A549 (cell line): ENCODE data around the gene PIK3C3. TPM values are rescaled to one million over a fixed set of nuclear protein-coding genes. Genes with fewer than 3 reads are reported as not detected.
A peak's percentile ranks its signal among the peaks of the same experiment; 100 is the strongest.

Experiments
- ATAC-seq, 2 experiments: fragments of 200-7000 bp in 1 of 2; fragments of >200 bp in 1 of 2; cut with Nextera tagmentation in 1 of 2; cut with Tn5 transposase in 1 of 2; 3 replicates each; pipeline versions ENCODE4 v1.8.0 to v1.9.1; 2018 to 2020; ENCODE audit warnings: mild to moderate bottlenecking in 1 of 2, moderate library complexity in 1 of 2
- CTCF ChIA-PET: fragments of 300-600 bp; sonication (Branson Sonifier 250); formaldehyde crosslinking; extraction: SDS; loops from one replicate; lab custom pipeline; 2021; ENCODE audit warnings: antibody characterized with exemption, inconsistent platforms; lab: Yijun Ruan, JAX
- POLR2A ChIA-PET: fragments of 350-600 bp; formaldehyde crosslinking; extraction: SDS; loops from one replicate; lab custom pipeline; 2021; ENCODE audit warnings: antibody characterized with exemption, inconsistent platforms; lab: Yijun Ruan, JAX
- DNase-seq, 2 experiments: peaks; one replicate each; pipeline versions ENCODE4 v3.0.0 to v3.0.0-alpha.2; 2011 to 2016; ENCODE audit warnings: low read depth in 1 of 2, low spot score in 1 of 2
- FAIRE-seq: peaks from 2 replicates; lab custom pipeline; 2011; peaks lifted over from hg19 to GRCh38; lab: Jason Lieb, UNC
- H3K27ac ChIP-seq, 2 experiments: fragments of >200 bp; sonication (Bioruptor Twin); formaldehyde crosslinking; 3 replicates each; pipeline ENCODE4 v1.5.1; 2016 to 2017
- H3K4me1 ChIP-seq: fragments of >200 bp; sonication (Bioruptor Twin); formaldehyde crosslinking; 3 replicates; pipeline ENCODE4 v1.6.1; 2016
- H3K4me2 ChIP-seq: fragments of >200 bp; sonication (Bioruptor Twin); formaldehyde crosslinking; 3 replicates; pipeline ENCODE4 v1.6.1; 2016
- H3K4me3 ChIP-seq: fragments of >200 bp; sonication (Bioruptor Twin); formaldehyde crosslinking; 3 replicates; pipeline ENCODE4 v1.5.1; 2016
- H3K9me3 ChIP-seq: fragments of >200 bp; sonication (Bioruptor Twin); formaldehyde crosslinking; 3 replicates; pipeline ENCODE4 v1.6.1; 2016
- CBX2 ChIP-seq: fragments of 200-600 bp; sonication (generic); IDR thresholded peaks from 2 replicates; pipeline ENCODE4 v1.6.1; 2016; ENCODE audit warnings: low read depth, mild to moderate bottlenecking, borderline replicate concordance
- E2F6 ChIP-seq: IDR thresholded peaks from 2 replicates; pipeline ENCODE4 v1.6.1; 2012; ENCODE audit warnings: low read depth, borderline replicate concordance
- EHMT2 ChIP-seq: fragments of 200-600 bp; sonication (generic); IDR thresholded peaks from 2 replicates; pipeline ENCODE4 v1.6.1; 2016; ENCODE audit warnings: antibody characterized with exemption, low read depth, mild to moderate bottlenecking, moderate library complexity
- FOSB ChIP-seq: fragments of 250-450 bp; sonication (Bioruptor Pico); IDR thresholded peaks from 2 replicates; pipeline ENCODE4 v1.5.0; 2020; ENCODE audit warnings: mild to moderate bottlenecking, moderate library complexity
- FOXS1 ChIP-seq: fragments of 250-450 bp; sonication (Bioruptor Pico); IDR thresholded peaks from 2 replicates; pipeline ENCODE4 v1.5.0; 2020; ENCODE audit warnings: mild to moderate bottlenecking, moderate library complexity
- HES2 ChIP-seq: fragments of >200 bp; sonication (Bioruptor Twin); formaldehyde crosslinking; IDR thresholded peaks from 2 replicates; pipeline ENCODE4 v1.6.1; 2016
- HOXB13 ChIP-seq: fragments of 250-450 bp; sonication (Bioruptor Pico); IDR thresholded peaks from 2 replicates; pipeline ENCODE4 v1.5.0; 2020; ENCODE audit warnings: low read depth, mild to moderate bottlenecking, moderate library complexity
- JUN ChIP-seq, 2 experiments: fragments of >200 bp; sonication (Bioruptor Twin); formaldehyde crosslinking; IDR thresholded peaks; 2 replicates in 1 of 2; 3 replicates in 1 of 2; pipeline ENCODE4 v1.6.1; 2016 to 2017
- MAFK ChIP-seq: fragments of 450-650 bp; IDR thresholded peaks from 2 replicates; pipeline ENCODE4 v1.6.1; 2014; ENCODE audit not compliant: partially characterized antibody
- MAX ChIP-seq: IDR thresholded peaks from 2 replicates; pipeline ENCODE4 v1.6.1; 2012
- MAZ ChIP-seq: fragments of 150-350 bp; IDR thresholded peaks from 2 replicates; pipeline ENCODE4 v1.6.1; 2014; ENCODE audit warnings: antibody characterized with exemption, low read depth, low read length, borderline replicate concordance
- NFE2L2 ChIP-seq: fragments of 150-350 bp; conservative IDR thresholded peaks from 2 replicates; pipeline ENCODE4 v1.6.1; 2014; ENCODE audit warnings: low read length
- PBX3 ChIP-seq: IDR thresholded peaks from 2 replicates; pipeline ENCODE4 v1.6.1; 2012
- PHF8 ChIP-seq: fragments of 200-600 bp; sonication (generic); IDR thresholded peaks from 2 replicates; pipeline ENCODE4 v1.6.1; 2016; ENCODE audit warnings: low read depth, mild to moderate bottlenecking, antibody characterized with exemption, moderate library complexity, borderline replicate concordance
- POLR2A ChIP-seq: IDR thresholded peaks from 2 replicates; pipeline ENCODE4 v1.6.1; 2012; ENCODE audit warnings: mild to moderate bottlenecking, low read length
- REST ChIP-seq: fragments of 200-600 bp; sonication (generic); IDR thresholded peaks from 2 replicates; pipeline ENCODE4 v1.6.1; 2016; ENCODE audit warnings: antibody characterized with exemption, mild to moderate bottlenecking, moderate library complexity
- RFX5 ChIP-seq: fragments of 450-650 bp; IDR thresholded peaks from 2 replicates; pipeline ENCODE4 v1.7.1; 2014; ENCODE audit warnings: antibody characterized with exemption, mild to moderate bottlenecking, moderate library complexity
- SMC3 ChIP-seq: fragments of >200 bp; sonication (Bioruptor Twin); formaldehyde crosslinking; IDR thresholded peaks from 3 replicates; pipeline ENCODE4 v1.6.1; 2018; ENCODE audit warnings: inconsistent platforms
- SREBF2 ChIP-seq: fragments of 450-650 bp; IDR thresholded peaks from 2 replicates; pipeline ENCODE4 v1.6.1; 2014; ENCODE audit warnings: mild to moderate bottlenecking, moderate library complexity
- WGBS: methylation state at CpG from one replicate; pipeline ENCODE4 v1.1.6; 2017; ENCODE audit errors: missing lambda C conversion rate; 5-methylcytosine and 5-hydroxymethylcytosine counted together
- polyA minus RNA-seq: library from RNA; depleted of rRNA, polyadenylated mRNA; stranded (reverse); fragments of >200 nt; gene quantifications from 2 replicates; pipeline ENCODE4 v1.2.3, GENCODE V29; 2011; rRNA and poly(A)+ RNA removed
- polyA plus RNA-seq, 4 experiments: library from polyadenylated mRNA; depleted of rRNA in 3 of 4; stranded (reverse); fragments of >200 nt; fragmentation: RNase III in 1 of 4; extraction: RNeasy Plus Mini Kit Qiagen cat#74134 plus additional on column Dnase treatment in 1 of 4; gene quantifications; 2 replicates in 3 of 4; 3 replicates in 1 of 4; pipeline ENCODE4 v1.2.3, GENCODE V29; 2011 to 2017

Gene PIK3C3
- polyA plus RNA-seq (2011; rRNA removed) = 30.7 and 36.0 TPM in 2 replicates
- 8.7 and 11.3 TPM in 2 replicates for polyA plus RNA-seq (2012; cell fraction: cytosol; rRNA removed)
- polyA plus RNA-seq (2012; cell fraction: nucleus; rRNA removed) = 4.0 and 6.3 TPM in 2 replicates
- polyA plus RNA-seq (2017; fragmentation: RNase III; extraction: RNeasy Plus Mini Kit Qiagen cat#74134 plus additional on column Dnase treatment) = 18.1 to 18.8 TPM (median 18.6 TPM) in 3 replicates
- polyA minus RNA-seq = 18.6 and 19.8 TPM in 2 replicates

GRCh38 chr18:41954827-41955613 lies at the start of gene PIK3C3:
Gene PIK3C3 (plus strand): TSS chr18:41955234. CDS start chr18:41955292, 58 bp downstream.
- DNase-seq = peak; percentile 55 to 94
- Histone ChIP-seq H3K4me3 (peak within 1 kb of the TSS; percentile 84), H3K4me2 (peak within 1 kb of the TSS; percentile 97), H3K9me3 (no peaks in the 10 kb centered on the region), H3K4me1 (peaks cover 8% of the 10 kb centered on the region; the same call in 1 of the 3 replicates), H3K27ac (peak within 1 kb of the TSS; percentile 68 to 86)
- no peak for FAIRE-seq
- TF ChIP-seq PBX3 = 0 out of 2 replicates have a peak, but pooled peaks have one; percentile 20
- TF ChIP-seq NFE2L2 = no peak
- TF ChIP-seq SREBF2 = no peak
- no peak for TF ChIP-seq CBX2
- TF ChIP-seq E2F6 = no peak
- peak in 1 of 2 experiments; percentile 42; a peak in 1 of 5 replicates for TF ChIP-seq JUN (IDR thresholded peaks at IDR 0.05)
- TF ChIP-seq RFX5 = no peak
- TF ChIP-seq EHMT2 = no peak
- no peak for TF ChIP-seq HES2
- no peak for TF ChIP-seq FOSB
- no peak for TF ChIP-seq FOXS1 (CRISPR knock-in tag)
- TF ChIP-seq PHF8 = peak; percentile 64; the same call in 1 of the 2 replicates
- no peak for TF ChIP-seq SMC3
- 0 out of 2 replicates have a peak, but pooled peaks have one; percentile 16 for TF ChIP-seq POLR2A
- peak; percentile 35 for TF ChIP-seq MAX
- no peak for TF ChIP-seq MAZ
- TF ChIP-seq MAFK = peak; percentile 34
- TF ChIP-seq REST = no peak
- no peak for TF ChIP-seq HOXB13 (CRISPR knock-in tag)
- under 1% methylated on average over 36 of the region's 38 CpGs for WGBS
- ChIA-PET CTCF (no interaction called here), POLR2A (no interaction called here)
- peak; percentile 98 to 99 for ATAC-seq
